ENCODE data around the gene GGACT. TPM values are rescaled to one million over a fixed set of nuclear protein-coding genes. Genes with fewer than 3 reads are reported as not detected.

GGACT gene
- polyA plus RNA-seq, 1 donor, result 4.6 TPM

- DNase-seq, result no peak
Measured at GRCh38 chr13:100513171-100513570, 75.4 kb downstream of the GGACT start.

- no peak for DNase-seq
Measured at GRCh38 chr13:100512422-100512821, 76.2 kb downstream of the GGACT start.

GRCh38 chr13:100511466-100511865 is 77.1 kb downstream of the GGACT start:
- no peak for DNase-seq

- no peak for DNase-seq
Measured at GRCh38 chr13:100510208-100510957, 78.2 kb downstream of the GGACT start.

- DNase-seq, result no peak
Measured at GRCh38 chr13:100508996-100509395, 79.6 kb downstream of the GGACT start.

- DNase-seq, result no peak
Measured at GRCh38 chr13:100508455-100508854, 80.1 kb downstream of the GGACT start.

GRCh38 chr13:100506600-100507422 is 81.8 kb downstream of the GGACT start:
- no peak for DNase-seq

GRCh38 chr13:100506154-100506553 is 82.4 kb downstream of the GGACT start:
- no peak for DNase-seq

- DNase-seq, result no peak
Measured at GRCh38 chr13:100503622-100504021, 85.0 kb downstream of the GGACT start.

GRCh38 chr13:100502446-100502845 is 86.1 kb downstream of the GGACT start:
- no peak for DNase-seq

GRCh38 chr13:100497389-100497788 is 91.2 kb downstream of the GGACT start:
- DNase-seq, result no peak

GRCh38 chr13:100495455-100495854 is 93.1 kb downstream of the GGACT start:
- DNase-seq, result no peak

- no peak for DNase-seq
Measured at GRCh38 chr13:100493418-100493817, 95.2 kb downstream of the GGACT start.

GRCh38 chr13:100491164-100491842 is 97.3 kb downstream of the GGACT start:
- DNase-seq, result no peak

- no peak for DNase-seq
Measured at GRCh38 chr13:100490692-100491091, 97.9 kb downstream of the GGACT start.

- no peak for DNase-seq
Measured at GRCh38 chr13:100485265-100485664, 103.3 kb downstream of the GGACT start.

GRCh38 chr13:100484702-100485101 is 103.9 kb downstream of the GGACT start:
- no peak for DNase-seq

GRCh38 chr13:100483841-100484381 is 104.7 kb downstream of the GGACT start:
- no peak for DNase-seq

GRCh38 chr13:100483139-100483538 is 105.5 kb downstream of the GGACT start:
- DNase-seq, result no peak

- no peak for DNase-seq
Measured at GRCh38 chr13:100480676-100481075, 107.9 kb downstream of the GGACT start.

All from left kidney (tissue), 2 donors.